ENCODE data around the gene ZNF600.
A peak's percentile ranks its signal among the peaks of the same experiment; 100 is the strongest.
"Not testable (repeated sequence)": the region's sequence is repeated elsewhere in the genome, so short reads cannot be mapped to it uniquely, and the experiment has no call there.

The ZNF600 gene

DNA sequence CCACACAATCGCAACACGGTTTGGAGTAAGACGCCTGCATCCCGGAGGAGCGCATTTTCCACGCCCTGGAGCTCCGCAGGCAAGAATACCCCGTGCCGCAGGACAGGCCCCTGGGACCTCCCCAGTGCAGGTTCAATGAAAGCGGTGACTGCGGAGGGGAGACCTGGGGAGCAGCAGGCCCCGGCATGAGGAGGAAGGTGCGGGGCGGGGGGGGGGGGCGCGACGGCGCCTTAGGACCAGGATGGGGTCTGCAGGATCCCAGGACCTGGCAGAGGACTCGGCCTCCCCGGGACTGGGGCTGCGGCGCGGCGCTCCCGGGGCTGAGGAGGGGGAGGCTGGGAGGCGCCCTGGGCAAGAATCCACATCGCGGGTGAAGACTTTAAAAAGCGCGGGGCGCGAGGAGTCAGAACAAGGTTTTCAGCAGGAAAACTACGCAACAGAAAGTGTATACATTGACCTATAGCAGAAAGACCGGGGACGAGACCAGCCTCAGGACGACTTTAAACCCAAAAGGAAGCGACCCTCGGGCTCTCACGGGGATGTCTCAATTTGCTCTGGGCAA is 52.2 kb downstream of the ZNF600 start:
- H4K20me1 ChIP-seq (ENCODE audit: control insufficient read depth, insufficient read depth, low read depth, low read length) = no peaks in the 10 kb centered on the region
- peaks cover 4% of the 10 kb centered on the region for H3K36me3 ChIP-seq (ENCODE audit: control insufficient read depth, low read length)
- H3K9me3 ChIP-seq (ENCODE audit: control insufficient read depth, insufficient read depth, low read length) = 0 out of 2 replicates have a peak, but pooled peaks cover 3% of the 10 kb centered on the region
- no peak for TF ChIP-seq EZH2phosphoT487 (IDR thresholded peaks at IDR 0.05; ENCODE audit: borderline replicate concordance, low read length)
- TF ChIP-seq, protein P1, sequence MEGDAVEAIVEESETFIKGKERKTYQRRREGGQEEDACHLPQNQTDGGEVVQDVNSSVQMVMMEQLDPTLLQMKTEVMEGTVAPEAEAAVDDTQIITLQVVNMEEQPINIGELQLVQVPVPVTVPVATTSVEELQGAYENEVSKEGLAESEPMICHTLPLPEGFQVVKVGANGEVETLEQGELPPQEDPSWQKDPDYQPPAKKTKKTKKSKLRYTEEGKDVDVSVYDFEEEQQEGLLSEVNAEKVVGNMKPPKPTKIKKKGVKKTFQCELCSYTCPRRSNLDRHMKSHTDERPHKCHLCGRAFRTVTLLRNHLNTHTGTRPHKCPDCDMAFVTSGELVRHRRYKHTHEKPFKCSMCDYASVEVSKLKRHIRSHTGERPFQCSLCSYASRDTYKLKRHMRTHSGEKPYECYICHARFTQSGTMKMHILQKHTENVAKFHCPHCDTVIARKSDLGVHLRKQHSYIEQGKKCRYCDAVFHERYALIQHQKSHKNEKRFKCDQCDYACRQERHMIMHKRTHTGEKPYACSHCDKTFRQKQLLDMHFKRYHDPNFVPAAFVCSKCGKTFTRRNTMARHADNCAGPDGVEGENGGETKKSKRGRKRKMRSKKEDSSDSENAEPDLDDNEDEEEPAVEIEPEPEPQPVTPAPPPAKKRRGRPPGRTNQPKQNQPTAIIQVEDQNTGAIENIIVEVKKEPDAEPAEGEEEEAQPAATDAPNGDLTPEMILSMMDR (IDR thresholded peaks at IDR 0.05; ENCODE audit: low read depth, low read length, poor library complexity, severe bottlenecking) = no peak
- H3K27me3 ChIP-seq (ENCODE audit: control insufficient read depth, low read length) = no peaks in the 10 kb centered on the region
- H3K9me2 ChIP-seq (replicated peaks; ENCODE audit: control insufficient read depth, low read length) = no peaks in the 10 kb centered on the region
- H3K27ac ChIP-seq (ENCODE audit: low read depth, low read length) = peak overlapping the region; percentile 31
- peak overlapping the region; percentile 86 for H3K4me3 ChIP-seq (ENCODE audit: low read length)
- no peaks in the 10 kb centered on the region for H3F3A ChIP-seq (ENCODE audit: control insufficient read depth, insufficient read depth)
- peak overlapping the region; percentile 87 for H3K4me2 ChIP-seq (ENCODE audit: low read length)
- H3K4me1 ChIP-seq (ENCODE audit: control insufficient read depth, low read length) = peaks cover 14% of the 10 kb centered on the region
- H3K79me2 ChIP-seq (ENCODE audit: control insufficient read depth, low read length) = peaks cover 27% of the 10 kb centered on the region

DNA sequence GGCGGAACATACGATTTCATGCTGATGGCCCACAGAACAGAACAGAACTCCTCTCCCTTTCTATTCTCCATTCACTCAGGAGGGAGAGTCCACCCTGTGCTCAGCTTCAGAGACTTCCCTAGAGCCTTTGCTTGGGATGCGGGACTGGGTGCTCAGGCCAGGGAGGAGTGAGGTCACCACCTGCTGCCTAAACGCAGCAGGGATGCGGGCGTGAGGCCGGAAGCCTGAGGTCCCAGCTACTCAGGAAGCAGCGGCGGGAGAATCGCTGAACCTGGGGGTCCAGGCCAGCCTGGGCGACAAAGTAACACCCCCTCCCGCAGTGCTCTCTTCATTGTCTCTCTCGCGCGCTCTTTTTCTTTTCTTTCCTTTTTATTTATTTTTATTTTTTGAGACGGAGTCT is 60.5 kb downstream of the ZNF600 start:
- H3K27me3 ChIP-seq (ENCODE audit: control insufficient read depth, low read length); H4K20me1 ChIP-seq (ENCODE audit: control insufficient read depth, insufficient read depth, low read depth, low read length); H3K4me2 ChIP-seq (ENCODE audit: low read length); H3K4me3 ChIP-seq (ENCODE audit: low read length); H3F3A ChIP-seq (ENCODE audit: control insufficient read depth, insufficient read depth); H3K4me1 ChIP-seq (ENCODE audit: control insufficient read depth, low read length); H3K27ac ChIP-seq (ENCODE audit: low read depth, low read length); H3K9me3 ChIP-seq (ENCODE audit: control insufficient read depth, insufficient read depth, low read length); H3K9me2 ChIP-seq (replicated peaks; ENCODE audit: control insufficient read depth, low read length); H3K79me2 ChIP-seq (ENCODE audit: control insufficient read depth, low read length): not testable (repeated sequence)
- peaks cover 42% of the 10 kb centered on the region for H3K36me3 ChIP-seq (ENCODE audit: control insufficient read depth, low read length)

DNA sequence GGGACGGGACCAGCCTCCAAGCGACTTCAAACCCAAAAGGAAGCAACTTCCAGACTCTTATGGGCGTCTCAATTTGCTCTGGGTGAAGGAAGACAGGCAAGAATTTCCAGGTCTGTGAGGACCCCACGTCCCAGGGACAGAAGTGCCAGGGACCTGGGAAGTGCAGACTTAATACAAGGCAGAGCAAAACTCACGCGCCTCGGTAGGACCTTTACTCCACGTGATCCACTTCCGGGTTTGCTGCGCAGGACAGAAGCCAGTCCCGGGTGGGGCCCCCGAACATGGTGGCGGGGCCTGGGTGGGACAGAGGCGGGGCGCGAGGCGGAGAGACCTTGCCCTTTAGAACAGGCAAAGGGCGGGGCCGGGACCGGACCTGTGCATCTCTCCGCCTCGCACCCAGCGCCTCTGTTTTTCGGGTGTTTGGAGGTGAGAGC is 61.0 kb downstream of the ZNF600 start:
- Histone ChIP-seq H3K9me2 (replicated peaks; ENCODE audit: control insufficient read depth, low read length) (no peaks in the 10 kb centered on the region), H3K9me3 (ENCODE audit: control insufficient read depth, insufficient read depth, low read length) (no peaks in the 10 kb centered on the region), H3K79me2 (ENCODE audit: control insufficient read depth, low read length) (peaks cover 5% of the 10 kb centered on the region; the same call in 1 of the 2 replicates), H3K36me3 (ENCODE audit: control insufficient read depth, low read length) (peaks cover 46% of the 10 kb centered on the region), H3K4me3 (ENCODE audit: low read length) (no peak overlapping the region), H3F3A (ENCODE audit: control insufficient read depth, insufficient read depth) (no peaks in the 10 kb centered on the region), H3K4me1 (ENCODE audit: control insufficient read depth, low read length) (no peaks in the 10 kb centered on the region), H3K4me2 (ENCODE audit: low read length) (no peak overlapping the region), H4K20me1 (ENCODE audit: control insufficient read depth, insufficient read depth, low read depth, low read length) (no peaks in the 10 kb centered on the region), H3K27ac (ENCODE audit: low read depth, low read length) (no peak overlapping the region), H3K27me3 (ENCODE audit: control insufficient read depth, low read length) (no peaks in the 10 kb centered on the region)
- TF ChIP-seq EZH2phosphoT487 (IDR thresholded peaks at IDR 0.05; ENCODE audit: borderline replicate concordance, low read length) = no peak
- TF ChIP-seq, protein P1 (IDR thresholded peaks at IDR 0.05; ENCODE audit: low read depth, low read length, poor library complexity, severe bottlenecking) = no peak

DNA sequence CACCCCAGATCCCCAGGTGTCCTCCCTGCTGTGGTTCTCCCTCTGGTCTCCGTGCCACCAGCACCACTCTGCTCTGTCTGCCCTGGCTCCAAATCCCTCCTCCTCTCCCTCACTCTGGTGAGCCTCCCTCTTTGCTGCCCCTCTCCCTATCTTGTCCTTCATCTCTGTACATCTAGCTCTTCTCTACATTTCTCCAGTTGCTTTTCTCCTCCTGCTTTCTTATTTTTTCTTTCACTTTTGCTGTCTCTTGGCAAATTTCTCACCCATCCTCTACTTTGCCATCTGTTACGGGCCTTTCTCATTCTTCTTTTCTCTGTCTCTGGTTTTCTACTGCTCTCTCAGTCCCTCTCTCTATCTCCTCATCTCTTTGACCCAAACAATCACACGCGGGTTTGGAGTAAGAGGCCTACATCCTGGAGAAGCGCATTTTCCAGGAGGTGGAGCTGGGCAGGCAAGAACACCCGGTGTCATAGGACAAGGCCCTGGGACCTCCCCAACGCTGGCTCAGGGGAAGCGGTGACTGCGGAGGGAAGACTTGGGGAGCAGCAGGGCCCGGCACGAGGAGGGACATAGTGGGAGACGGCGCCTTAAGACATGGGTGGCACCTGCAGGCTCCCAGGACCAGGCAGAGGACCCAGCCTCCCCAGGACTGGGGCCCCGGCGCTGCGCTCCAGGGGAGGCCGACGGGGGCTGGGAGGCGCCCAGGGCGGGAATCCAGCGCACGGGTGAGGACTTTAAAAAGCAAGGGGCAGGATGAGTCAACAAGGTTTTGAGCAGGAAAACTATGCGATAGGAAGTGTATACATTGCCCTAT is 61.7 kb downstream of the ZNF600 start:
- Histone ChIP-seq H3K4me3 (ENCODE audit: low read length) (no peak overlapping the region), H3F3A (ENCODE audit: control insufficient read depth, insufficient read depth) (no peaks in the 10 kb centered on the region), H3K4me1 (ENCODE audit: control insufficient read depth, low read length) (no peaks in the 10 kb centered on the region), H3K27ac (ENCODE audit: low read depth, low read length) (no peak overlapping the region), H3K9me3 (ENCODE audit: control insufficient read depth, insufficient read depth, low read length) (no peaks in the 10 kb centered on the region), H3K27me3 (ENCODE audit: control insufficient read depth, low read length) (no peaks in the 10 kb centered on the region), H3K4me2 (ENCODE audit: low read length) (no peak overlapping the region), H4K20me1 (ENCODE audit: control insufficient read depth, insufficient read depth, low read depth, low read length) (no peaks in the 10 kb centered on the region), H3K36me3 (ENCODE audit: control insufficient read depth, low read length) (peaks cover 47% of the 10 kb centered on the region), H3K9me2 (replicated peaks; ENCODE audit: control insufficient read depth, low read length) (no peaks in the 10 kb centered on the region), H3K79me2 (ENCODE audit: control insufficient read depth, low read length) (peaks cover 5% of the 10 kb centered on the region; the same call in 1 of the 2 replicates)
- TF ChIP-seq, protein P1 (IDR thresholded peaks at IDR 0.05; ENCODE audit: low read depth, low read length, poor library complexity, severe bottlenecking) = no peak

DNA sequence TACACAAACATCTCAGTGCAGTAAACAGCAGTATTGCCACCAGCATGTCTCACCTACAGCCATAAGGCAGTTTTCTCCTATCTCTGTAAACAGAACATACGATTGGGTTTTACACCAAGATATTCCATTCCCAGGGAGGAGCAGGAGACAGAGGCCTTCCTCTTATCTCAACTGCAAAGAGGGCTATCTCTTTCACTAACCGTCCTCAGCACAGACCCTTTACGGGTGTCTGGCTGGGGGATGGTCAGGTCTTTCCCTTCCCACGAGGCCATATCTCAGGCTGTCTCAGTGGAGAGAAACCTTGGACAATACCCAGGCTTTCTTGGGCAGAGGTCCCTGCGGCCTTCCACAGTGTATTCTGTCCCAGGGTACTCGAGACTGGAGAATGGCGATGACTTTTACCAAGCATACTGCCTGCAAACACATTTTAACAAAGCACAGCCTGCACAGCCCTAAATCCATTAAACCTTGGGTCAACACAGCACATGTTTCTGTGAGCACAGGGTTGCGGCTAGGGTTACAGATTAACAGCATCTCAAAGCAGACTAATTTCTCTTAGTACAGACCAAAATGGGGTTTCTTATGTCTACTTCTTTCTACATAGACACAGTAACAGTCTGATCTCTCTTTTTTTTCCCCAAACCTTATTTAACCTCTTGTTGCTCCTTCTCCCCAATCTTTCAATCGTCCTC is 62.5 kb downstream of the ZNF600 start:
- H3K27me3 ChIP-seq (ENCODE audit: control insufficient read depth, low read length); H3K4me3 ChIP-seq (ENCODE audit: low read length); H3K79me2 ChIP-seq (ENCODE audit: control insufficient read depth, low read length); H3K4me2 ChIP-seq (ENCODE audit: low read length); H3F3A ChIP-seq (ENCODE audit: control insufficient read depth, insufficient read depth); H4K20me1 ChIP-seq (ENCODE audit: control insufficient read depth, insufficient read depth, low read depth, low read length); H3K9me3 ChIP-seq (ENCODE audit: control insufficient read depth, insufficient read depth, low read length); H3K27ac ChIP-seq (ENCODE audit: low read depth, low read length); H3K9me2 ChIP-seq (replicated peaks; ENCODE audit: control insufficient read depth, low read length); H3K4me1 ChIP-seq (ENCODE audit: control insufficient read depth, low read length): not testable (repeated sequence)
- H3K36me3 ChIP-seq (ENCODE audit: control insufficient read depth, low read length) = peaks cover 47% of the 10 kb centered on the region

Measured in DOHH2 (cell line).